ENCODE measurements around the gene MICALL2.

MICALL2 gene

GRCh38 chr7:1408466-1408865 is 50.8 kb downstream of the MICALL2 start:
- no peak for TF ChIP-seq CTCF (IDR thresholded peaks at IDR 0.05; ENCODE audit: low read depth, low read length, missing control alignments)

GRCh38 chr7:1407892-1408291 is 51.4 kb downstream of the MICALL2 start:
- H3K36me3 ChIP-seq (replicated peaks) = no peaks in the 10 kb centered on the region
- DNase-seq = no peak
- peaks cover 37% of the 10 kb centered on the region for H3K27me3 ChIP-seq (replicated peaks)
- no peak overlapping the region for H3K4me3 ChIP-seq (ENCODE audit: low read depth, low read length)
- in situ Hi-C loops (cut with HindIII; ENCODE audit: low pct_ligation_motif_present, low sequenced_read_pairs) = no loop called here
- H3K27ac ChIP-seq = no peak overlapping the region
- no peak for TF ChIP-seq CTCF (IDR thresholded peaks at IDR 0.05; ENCODE audit: low read depth, low read length, missing control alignments)

More at GRCh38 chr7:1408466-1408865, 50.8 kb downstream of the MICALL2 start:
- Histone ChIP-seq H3K27ac (no peak overlapping the region), H3K27me3 (replicated peaks) (peaks cover 33% of the 10 kb centered on the region), H3K36me3 (replicated peaks) (no peaks in the 10 kb centered on the region), H3K4me3 (ENCODE audit: low read depth, low read length) (no peak overlapping the region)
- DNase-seq = no peak
- in situ Hi-C loops (cut with HindIII; ENCODE audit: low pct_ligation_motif_present, low sequenced_read_pairs) = no loop called here

GRCh38 chr7:1404898-1405548 is 54.2 kb downstream of the MICALL2 start:
- no peak for DNase-seq
- no peak for TF ChIP-seq CTCF (IDR thresholded peaks at IDR 0.05; ENCODE audit: low read depth, low read length, missing control alignments)
- H3K36me3 ChIP-seq (replicated peaks) = no peaks in the 10 kb centered on the region
- peaks cover 54% of the 10 kb centered on the region for H3K27me3 ChIP-seq (replicated peaks)
- no peak overlapping the region for H3K27ac ChIP-seq
- H3K4me3 ChIP-seq (ENCODE audit: low read depth, low read length) = no peak overlapping the region
- in situ Hi-C loops (cut with HindIII; ENCODE audit: low pct_ligation_motif_present, low sequenced_read_pairs) = no loop called here

GRCh38 chr7:1404460-1404809 is 54.8 kb downstream of the MICALL2 start:
- Histone ChIP-seq H3K27ac (no peak overlapping the region), H3K4me3 (ENCODE audit: low read depth, low read length) (no peak overlapping the region), H3K27me3 (replicated peaks) (peaks cover 56% of the 10 kb centered on the region), H3K36me3 (replicated peaks) (no peaks in the 10 kb centered on the region)
- TF ChIP-seq CTCF (IDR thresholded peaks at IDR 0.05; ENCODE audit: low read depth, low read length, missing control alignments) = no peak
- DNase-seq = no peak
- in situ Hi-C loops (cut with HindIII; ENCODE audit: low pct_ligation_motif_present, low sequenced_read_pairs) = no loop called here

GRCh38 chr7:1403638-1404459 is 55.4 kb downstream of the MICALL2 start:
- Histone ChIP-seq H3K4me3 (ENCODE audit: low read depth, low read length) (no peak overlapping the region), H3K27ac (no peak overlapping the region), H3K36me3 (replicated peaks) (no peaks in the 10 kb centered on the region), H3K27me3 (replicated peaks) (peaks cover 54% of the 10 kb centered on the region)
- peak; percentile 46 for DNase-seq
- in situ Hi-C loops (cut with HindIII; ENCODE audit: low pct_ligation_motif_present, low sequenced_read_pairs) = no loop called here
- TF ChIP-seq CTCF (IDR thresholded peaks at IDR 0.05; ENCODE audit: low read depth, low read length, missing control alignments) = peak; percentile 53

Data from brain microvascular endothelial cell (primary cell).